Effector memory CD4-positive, alpha-beta T cell (primary cell): ENCODE results near the gene PDIA5.

ENCODE experiments used
- DNase-seq, 3 donors: peaks; one replicate each; pipeline ENCODE4 v3.0.0-alpha.2; 2020
- H3K27ac ChIP-seq: 2 replicates; pipeline ENCODE4 v1.7.0; 2013; ENCODE audit warnings: mild to moderate bottlenecking, low read length, moderate library complexity; ENCODE audit not compliant: insufficient read depth, poor library complexity, severe bottlenecking
- H3K27me3 ChIP-seq: replicated peaks from 2 replicates; pipeline ENCODE4 v1.7.0; 2013; ENCODE audit warnings: mild to moderate bottlenecking, low read length; ENCODE audit not compliant: insufficient read depth, control insufficient read depth, poor library complexity, severe bottlenecking
- H3K36me3 ChIP-seq: 2 replicates; pipeline ENCODE4 v1.7.0; 2013; ENCODE audit warnings: mild to moderate bottlenecking, low read length, moderate library complexity; ENCODE audit not compliant: control insufficient read depth, insufficient read depth
- H3K4me1 ChIP-seq: 2 replicates; pipeline ENCODE4 v1.7.0; 2013; ENCODE audit warnings: low read length, mild to moderate bottlenecking; ENCODE audit not compliant: control insufficient read depth, insufficient read depth, poor library complexity, severe bottlenecking
- H3K4me3 ChIP-seq: 2 replicates; pipeline ENCODE4 v1.7.0; 2013; ENCODE audit warnings: low read length, low read depth, mild to moderate bottlenecking; ENCODE audit not compliant: insufficient read depth, poor library complexity, severe bottlenecking
- H3K9me3 ChIP-seq: 2 replicates; pipeline ENCODE4 v1.7.0; 2013; ENCODE audit warnings: mild to moderate bottlenecking, low read length, moderate library complexity; ENCODE audit not compliant: control insufficient read depth

Gene PDIA5

DNA sequence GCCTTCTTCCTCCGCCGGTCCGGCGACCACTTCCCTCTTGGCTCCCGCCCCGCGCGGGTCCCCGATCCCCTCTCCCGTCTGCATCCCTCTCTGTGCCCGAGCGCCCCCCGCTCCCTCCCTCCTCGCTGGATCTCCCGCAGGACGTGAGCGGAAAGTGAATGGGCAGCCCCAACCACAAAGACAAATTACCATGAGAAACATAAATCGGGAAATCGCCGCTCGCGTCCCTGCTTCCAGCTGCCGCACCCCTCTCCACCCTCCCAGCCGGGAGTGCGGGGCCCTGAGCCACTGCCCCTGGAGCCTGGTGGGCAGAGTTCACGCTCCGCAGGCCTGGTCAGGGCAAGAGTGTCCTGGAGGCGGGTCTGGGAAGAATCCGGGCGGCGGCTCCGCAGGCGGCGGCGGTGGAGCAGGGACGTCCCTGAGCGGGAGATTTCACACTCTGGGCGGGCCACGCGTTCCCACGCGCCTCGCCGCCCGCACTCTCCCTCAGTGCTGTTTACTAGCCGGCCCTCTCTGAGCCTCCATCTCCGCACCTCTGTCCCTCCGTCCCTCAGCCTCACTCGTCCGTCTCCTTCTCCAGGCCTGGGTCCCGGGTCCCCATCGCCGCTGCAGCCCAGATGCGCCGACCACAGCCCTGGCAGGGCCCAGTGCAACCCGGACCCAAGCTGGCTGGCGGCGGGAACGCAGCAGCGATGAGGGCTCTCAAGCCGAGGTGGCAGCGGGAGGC is 40.1 kb upstream of the PDIA5 start:
- Histone ChIP-seq H3K27ac (no peak overlapping the region), H3K27me3 (peaks cover 24% of the 10 kb centered on the region)
- DNase-seq = no peak

DNA sequence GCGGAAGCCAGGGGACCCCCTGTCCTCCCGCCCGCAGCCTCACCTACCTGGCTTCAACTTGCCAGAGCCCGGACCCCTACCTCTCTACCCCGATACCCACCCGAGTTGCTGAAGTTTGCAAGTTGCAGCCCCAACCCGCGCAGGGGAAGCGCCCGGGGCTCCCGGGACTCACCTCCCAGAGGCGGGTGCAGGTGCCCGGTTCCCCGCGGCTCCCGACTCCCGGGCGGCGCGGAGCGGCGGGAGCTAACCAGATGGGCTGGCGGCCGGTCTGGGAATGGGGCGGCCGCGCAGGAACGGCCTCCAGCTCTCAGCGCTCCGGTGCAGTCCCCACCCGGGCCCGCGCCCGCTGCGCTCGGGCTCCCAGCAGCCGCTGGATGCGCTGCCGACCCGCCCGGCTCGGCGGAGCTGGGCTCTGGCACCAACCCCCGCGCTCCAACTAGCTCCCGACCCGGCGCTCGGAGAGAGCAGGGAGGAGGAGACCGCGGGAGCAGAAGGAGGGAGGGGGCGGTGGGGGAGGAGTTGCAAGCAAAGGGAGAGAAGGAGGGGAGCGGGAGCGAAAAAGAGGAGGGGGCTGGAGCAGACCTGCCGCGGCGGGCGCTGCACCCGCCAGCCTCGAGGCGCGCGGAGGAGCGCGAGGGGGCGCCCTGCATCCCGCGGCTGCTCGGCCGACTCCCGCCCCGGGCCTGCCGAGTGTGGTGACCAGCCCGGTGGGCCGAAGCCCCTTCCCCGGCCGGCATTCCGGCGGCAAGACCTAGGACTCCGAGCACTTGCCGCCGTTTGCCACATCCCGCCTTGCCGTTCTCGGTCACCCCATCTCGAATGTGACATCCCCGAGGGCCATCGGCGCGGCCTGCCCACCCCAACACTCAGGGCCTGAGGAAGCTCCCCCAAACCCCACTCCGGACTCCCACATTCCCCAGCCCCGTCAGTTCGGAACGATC is 39.3 kb upstream of the PDIA5 start, which contains the start of gene SEMA5B:
Gene SEMA5B, minus strand, starts transcription at position 472 of the 941 bp plus-strand sequence. CDS start 66,500 bp downstream, outside the sequence.
- Histone ChIP-seq H3K27me3 (peaks cover 24% of the 10 kb centered on the region), H3K27ac (no peak within 1 kb of the TSS), H3K4me1 (peaks cover 13% of the 10 kb centered on the region), H3K4me3 (peak within 1 kb of the TSS; percentile 65), H3K36me3 (no peaks in the 10 kb centered on the region), H3K9me3 (no peaks in the 10 kb centered on the region)
- DNase-seq = no peak

More for the DNA sequence above, 40.1 kb upstream of the PDIA5 start:
- Histone ChIP-seq H3K9me3 (no peaks in the 10 kb centered on the region), H3K36me3 (no peaks in the 10 kb centered on the region), H3K4me3 (peak overlapping the region; percentile 65), H3K4me1 (peaks cover 13% of the 10 kb centered on the region)

DNA sequence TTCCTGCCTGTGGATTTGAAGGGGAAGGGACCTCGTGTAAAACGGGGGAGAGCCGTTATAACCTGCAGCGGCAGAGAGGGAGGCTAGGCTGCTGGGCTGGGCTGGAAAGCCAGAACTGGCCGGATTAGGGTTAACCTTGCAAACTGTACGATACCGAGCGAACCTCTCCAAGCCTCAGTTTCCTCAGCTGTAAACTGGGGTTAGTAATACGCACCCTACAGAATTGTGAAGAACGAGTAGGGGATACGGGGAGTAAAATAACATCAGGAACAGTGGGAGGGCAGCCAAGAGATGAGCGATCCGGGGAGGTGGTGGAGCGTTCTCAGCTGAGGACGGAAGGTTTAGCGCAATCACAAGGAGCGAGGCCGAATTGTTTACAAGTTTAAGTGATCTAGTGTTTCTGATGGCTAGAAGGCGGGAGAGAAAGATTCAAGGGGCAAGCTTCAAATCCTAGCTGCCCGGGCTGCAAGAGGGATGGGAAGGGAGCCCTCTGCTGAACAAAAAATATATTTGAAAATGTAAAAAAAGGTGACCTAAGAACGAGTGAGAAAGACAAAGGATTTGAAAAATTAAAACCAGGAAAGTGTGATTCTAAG is 38.5 kb upstream of the PDIA5 start:
- Histone ChIP-seq H3K9me3 (no peaks in the 10 kb centered on the region), H3K36me3 (no peaks in the 10 kb centered on the region), H3K27ac (no peak overlapping the region), H3K4me3 (peak overlapping the region; percentile 65), H3K4me1 (peaks cover 13% of the 10 kb centered on the region), H3K27me3 (peaks cover 24% of the 10 kb centered on the region)
- DNase-seq = no peak

DNA sequence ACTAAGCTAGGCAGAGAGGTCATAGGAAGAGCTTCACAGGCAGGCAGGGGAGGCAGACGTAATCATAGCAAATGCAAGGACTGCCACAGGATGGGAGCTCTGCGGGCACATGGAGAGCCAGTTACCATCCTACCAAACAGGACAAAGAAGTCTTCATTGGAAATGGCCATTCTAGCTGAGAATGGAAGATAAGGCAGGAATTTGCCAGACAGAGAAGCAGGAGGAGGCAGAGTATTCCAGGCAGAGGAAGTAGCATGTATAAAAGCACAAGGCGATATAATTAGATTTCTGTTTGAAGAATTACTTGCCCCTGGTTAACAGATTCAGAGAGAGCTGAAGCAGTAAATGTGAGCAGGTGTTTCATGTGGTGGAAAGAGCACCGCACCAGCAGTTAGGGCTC is 35.8 kb upstream of the PDIA5 start:
- Histone ChIP-seq H3K36me3 (no peaks in the 10 kb centered on the region), H3K27ac (no peak overlapping the region), H3K9me3 (no peaks in the 10 kb centered on the region), H3K27me3 (peaks cover 16% of the 10 kb centered on the region), H3K4me3 (no peak overlapping the region), H3K4me1 (peaks cover 13% of the 10 kb centered on the region)
- DNase-seq = no peak

DNA sequence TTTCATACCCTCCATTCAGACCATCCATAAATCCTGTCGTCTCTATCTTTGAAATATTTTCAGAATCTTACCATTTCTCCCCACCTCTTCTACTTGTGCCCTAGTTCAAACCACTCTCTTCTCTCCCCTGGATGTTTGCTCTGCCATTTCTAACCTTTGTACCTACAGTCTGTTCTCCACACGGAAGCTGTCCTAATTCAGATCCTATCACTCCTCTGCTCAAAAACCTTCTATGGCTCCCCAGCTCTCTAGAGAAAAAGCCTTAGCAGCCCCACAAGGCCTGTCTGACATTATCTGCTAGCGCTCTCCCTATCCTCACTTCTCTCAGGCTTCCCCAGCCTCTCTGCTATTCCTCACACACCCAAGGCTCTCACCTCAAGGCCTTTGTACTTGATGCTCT is 34.8 kb upstream of the PDIA5 start:
- no peak for DNase-seq
- Histone ChIP-seq H3K27me3 (peaks cover 13% of the 10 kb centered on the region), H3K9me3 (no peaks in the 10 kb centered on the region), H3K36me3 (no peaks in the 10 kb centered on the region), H3K27ac (no peak overlapping the region), H3K4me1 (peaks cover 6% of the 10 kb centered on the region), H3K4me3 (no peak overlapping the region)

DNA sequence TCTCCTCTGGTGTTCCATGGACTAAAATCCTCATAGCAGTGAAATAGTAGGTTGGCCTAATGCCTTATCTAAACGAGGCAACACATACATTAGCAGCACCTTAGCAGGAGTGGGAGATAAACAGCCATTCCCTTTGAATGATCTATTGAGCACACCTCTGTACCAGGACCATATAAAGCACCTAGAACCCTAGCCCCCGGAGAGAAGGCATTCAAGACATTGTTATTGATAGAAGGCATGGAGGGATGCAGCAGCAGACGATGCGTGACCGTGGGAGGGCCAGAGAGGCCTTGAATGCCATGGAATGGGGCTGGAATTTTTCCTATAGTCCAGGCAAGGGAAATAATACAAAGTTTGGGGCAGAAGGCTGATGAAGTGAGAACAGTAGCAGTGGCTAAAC is 32.7 kb upstream of the PDIA5 start:
- peaks cover 3% of the 10 kb centered on the region for H3K27me3 ChIP-seq
- no peaks in the 10 kb centered on the region for H3K9me3 ChIP-seq
- H3K4me3 ChIP-seq = no peak overlapping the region
- DNase-seq = no peak
- H3K4me1 ChIP-seq = no peaks in the 10 kb centered on the region
- H3K36me3 ChIP-seq = no peaks in the 10 kb centered on the region
- no peak overlapping the region for H3K27ac ChIP-seq

DNA sequence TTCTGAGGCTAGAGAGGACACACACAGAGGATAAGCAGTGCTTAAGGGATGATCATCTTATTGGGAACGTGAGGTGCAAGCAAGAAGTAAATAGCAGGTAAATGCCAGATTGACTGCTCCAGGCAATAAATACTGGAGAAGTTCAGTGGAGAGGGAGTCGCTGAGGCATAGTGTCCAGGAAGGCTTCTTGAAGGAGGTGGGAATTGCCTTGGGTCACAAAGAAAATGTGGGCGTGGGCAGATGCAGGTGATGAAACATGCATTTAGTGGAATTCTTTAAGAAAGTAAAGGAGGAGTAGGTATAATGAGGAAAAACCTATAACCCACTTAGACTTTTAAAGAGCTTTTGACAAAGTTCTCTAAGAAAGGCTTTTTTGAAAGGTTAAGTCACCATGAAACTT is 31.8 kb upstream of the PDIA5 start:
- no peaks in the 10 kb centered on the region for H3K4me1 ChIP-seq
- no peak overlapping the region for H3K4me3 ChIP-seq
- no peaks in the 10 kb centered on the region for H3K36me3 ChIP-seq
- no peak for DNase-seq
- H3K27ac ChIP-seq = no peak overlapping the region
- no peaks in the 10 kb centered on the region for H3K27me3 ChIP-seq
- H3K9me3 ChIP-seq = no peaks in the 10 kb centered on the region

DNA sequence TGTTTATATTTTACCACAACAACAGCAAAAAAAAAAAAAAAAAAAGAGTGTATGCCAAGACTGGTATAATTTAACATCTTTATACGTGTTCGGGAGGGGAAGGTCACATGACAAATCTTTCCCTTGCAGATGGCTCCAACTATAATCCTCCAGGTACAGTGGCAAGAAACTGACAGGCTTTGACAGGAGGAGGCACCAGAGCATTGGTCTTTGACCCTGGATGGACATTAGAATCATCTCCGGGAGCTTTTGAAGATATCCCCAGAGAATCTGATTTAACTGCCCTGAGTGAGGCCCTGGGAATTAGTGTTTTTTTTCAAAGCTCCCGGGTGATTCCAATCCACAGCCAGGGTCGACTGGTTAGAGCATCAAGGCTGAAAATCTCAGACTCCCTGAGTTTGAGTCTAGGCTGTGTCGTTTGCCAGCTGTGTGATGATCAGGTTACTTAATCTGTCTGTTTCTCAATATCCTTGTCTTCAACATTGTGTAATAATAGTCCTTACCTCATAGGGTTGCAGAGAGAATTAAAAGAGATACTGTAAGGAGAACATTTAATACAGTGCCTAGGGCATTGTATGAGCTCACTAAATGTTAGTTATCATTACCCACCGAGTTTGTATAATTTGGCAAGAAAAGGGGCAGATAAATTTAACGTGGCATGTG is 30.3 kb upstream of the PDIA5 start:
- Histone ChIP-seq H3K36me3 (no peaks in the 10 kb centered on the region), H3K27ac (no peak overlapping the region), H3K27me3 (no peaks in the 10 kb centered on the region), H3K4me3 (no peak overlapping the region), H3K9me3 (no peaks in the 10 kb centered on the region), H3K4me1 (no peaks in the 10 kb centered on the region)
- no peak for DNase-seq

DNA sequence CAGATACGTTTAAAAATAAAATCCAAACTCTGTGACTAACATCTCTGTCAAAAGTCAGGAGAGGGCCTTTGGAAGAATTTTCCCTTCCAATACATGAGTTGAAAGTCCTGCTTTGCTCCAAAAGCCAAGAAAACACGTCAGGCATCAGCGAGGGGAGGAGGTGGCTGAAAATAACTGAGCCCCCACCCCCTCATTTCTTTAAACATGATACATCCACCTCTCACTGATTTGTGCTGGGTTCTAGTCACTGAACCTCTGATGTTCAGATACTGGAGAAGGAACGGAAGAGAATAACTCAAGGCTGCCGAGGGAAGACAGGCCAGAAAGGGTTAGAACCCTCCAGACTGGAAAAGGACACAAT is 29.8 kb upstream of the PDIA5 start:
- H3K27me3 ChIP-seq = no peaks in the 10 kb centered on the region

More for the DNA sequence above, 29.8 kb upstream of the PDIA5 start:
- Histone ChIP-seq H3K4me3 (no peak overlapping the region), H3K4me1 (no peaks in the 10 kb centered on the region), H3K9me3 (no peaks in the 10 kb centered on the region), H3K36me3 (no peaks in the 10 kb centered on the region), H3K27ac (no peak overlapping the region)
- DNase-seq = no peak
